Prostate gland (tissue), 2 donors: ENCODE results near the gene IFNL3.

ENCODE experiments used
- POLR2A ChIP-seq: fragments of 450-650 bp; IDR thresholded peaks from one replicate; pipeline ENCODE4 v1.6.1; 2016; ENCODE audit warnings: antibody characterized with exemption, mild to moderate bottlenecking
- POLR2AphosphoS5 ChIP-seq: sonication (generic); formaldehyde crosslinking; IDR thresholded peaks from one replicate; pipeline ENCODE4 v1.6.1; 2017; ENCODE audit warnings: antibody characterized with exemption
- TF ChIP-seq, protein P1 (sequence below), 4 experiments: fragments of 200-600 bp in 2 of 4; fragments of 450-650 bp in 2 of 4; sonication (generic) in 2 of 4; IDR thresholded peaks; 1 replicate in 3 of 4; 2 replicates in 1 of 4; pipeline ENCODE4 v1.5.1; 2016 to 2019; ENCODE audit warnings: antibody characterized with exemption in 4 of 4, mild to moderate bottlenecking in 2 of 4, moderate library complexity in 2 of 4

DNA sequence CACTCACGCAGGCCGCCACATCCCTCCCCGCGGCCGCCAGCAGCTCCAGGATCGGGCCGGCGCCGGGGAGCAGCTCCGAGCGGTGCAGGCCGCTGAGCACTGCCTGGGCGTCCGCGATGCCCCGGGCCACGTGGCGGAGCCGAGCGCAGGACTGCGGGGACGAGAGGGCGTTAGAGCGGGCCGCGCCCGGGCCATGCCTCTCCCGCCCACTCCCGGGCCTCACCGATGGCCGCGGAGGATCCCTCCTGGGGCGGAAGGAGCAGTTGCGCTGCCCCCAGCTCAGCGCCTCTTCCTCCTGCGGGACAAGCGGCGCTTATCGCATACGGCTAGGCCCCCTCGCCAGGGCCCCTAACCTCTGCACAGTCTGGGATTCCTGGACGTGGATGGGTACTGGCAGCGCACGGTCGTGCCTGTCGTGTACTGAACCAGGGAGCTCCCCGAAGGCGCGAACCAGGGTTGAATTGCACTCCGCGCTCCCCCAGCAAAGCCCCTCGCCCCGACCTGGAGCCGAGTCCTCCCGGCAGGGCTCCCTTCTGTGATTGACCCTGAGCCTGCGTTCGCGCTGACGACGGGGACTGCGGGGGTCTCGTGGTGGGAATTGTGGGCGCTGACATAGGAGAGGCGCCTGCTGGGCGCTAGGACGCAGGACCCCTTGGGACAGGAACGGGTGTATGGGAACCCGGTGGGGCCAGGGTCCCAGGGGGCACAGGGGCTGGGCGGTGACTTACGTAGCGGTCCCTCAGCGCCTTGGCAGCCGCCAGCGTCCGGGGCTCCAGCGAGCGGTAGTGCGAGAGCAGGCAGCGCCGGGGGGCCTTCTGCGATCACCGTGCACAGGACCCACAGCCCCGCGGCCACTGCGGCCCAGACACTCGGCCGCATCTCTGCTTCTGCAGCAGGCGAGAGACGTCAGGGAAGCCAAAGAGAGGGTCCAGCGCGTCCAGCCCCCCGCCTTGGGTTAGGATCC lies 3.2 kb upstream of the IFNL3 start:
- TF ChIP-seq, protein P1, sequence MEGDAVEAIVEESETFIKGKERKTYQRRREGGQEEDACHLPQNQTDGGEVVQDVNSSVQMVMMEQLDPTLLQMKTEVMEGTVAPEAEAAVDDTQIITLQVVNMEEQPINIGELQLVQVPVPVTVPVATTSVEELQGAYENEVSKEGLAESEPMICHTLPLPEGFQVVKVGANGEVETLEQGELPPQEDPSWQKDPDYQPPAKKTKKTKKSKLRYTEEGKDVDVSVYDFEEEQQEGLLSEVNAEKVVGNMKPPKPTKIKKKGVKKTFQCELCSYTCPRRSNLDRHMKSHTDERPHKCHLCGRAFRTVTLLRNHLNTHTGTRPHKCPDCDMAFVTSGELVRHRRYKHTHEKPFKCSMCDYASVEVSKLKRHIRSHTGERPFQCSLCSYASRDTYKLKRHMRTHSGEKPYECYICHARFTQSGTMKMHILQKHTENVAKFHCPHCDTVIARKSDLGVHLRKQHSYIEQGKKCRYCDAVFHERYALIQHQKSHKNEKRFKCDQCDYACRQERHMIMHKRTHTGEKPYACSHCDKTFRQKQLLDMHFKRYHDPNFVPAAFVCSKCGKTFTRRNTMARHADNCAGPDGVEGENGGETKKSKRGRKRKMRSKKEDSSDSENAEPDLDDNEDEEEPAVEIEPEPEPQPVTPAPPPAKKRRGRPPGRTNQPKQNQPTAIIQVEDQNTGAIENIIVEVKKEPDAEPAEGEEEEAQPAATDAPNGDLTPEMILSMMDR (IDR thresholded peaks at IDR 0.05), result no peak
- TF ChIP-seq POLR2A (no peak), POLR2AphosphoS5 (no peak)
